ENCODE data around the gene BTG1.

BTG1 gene

DNA sequence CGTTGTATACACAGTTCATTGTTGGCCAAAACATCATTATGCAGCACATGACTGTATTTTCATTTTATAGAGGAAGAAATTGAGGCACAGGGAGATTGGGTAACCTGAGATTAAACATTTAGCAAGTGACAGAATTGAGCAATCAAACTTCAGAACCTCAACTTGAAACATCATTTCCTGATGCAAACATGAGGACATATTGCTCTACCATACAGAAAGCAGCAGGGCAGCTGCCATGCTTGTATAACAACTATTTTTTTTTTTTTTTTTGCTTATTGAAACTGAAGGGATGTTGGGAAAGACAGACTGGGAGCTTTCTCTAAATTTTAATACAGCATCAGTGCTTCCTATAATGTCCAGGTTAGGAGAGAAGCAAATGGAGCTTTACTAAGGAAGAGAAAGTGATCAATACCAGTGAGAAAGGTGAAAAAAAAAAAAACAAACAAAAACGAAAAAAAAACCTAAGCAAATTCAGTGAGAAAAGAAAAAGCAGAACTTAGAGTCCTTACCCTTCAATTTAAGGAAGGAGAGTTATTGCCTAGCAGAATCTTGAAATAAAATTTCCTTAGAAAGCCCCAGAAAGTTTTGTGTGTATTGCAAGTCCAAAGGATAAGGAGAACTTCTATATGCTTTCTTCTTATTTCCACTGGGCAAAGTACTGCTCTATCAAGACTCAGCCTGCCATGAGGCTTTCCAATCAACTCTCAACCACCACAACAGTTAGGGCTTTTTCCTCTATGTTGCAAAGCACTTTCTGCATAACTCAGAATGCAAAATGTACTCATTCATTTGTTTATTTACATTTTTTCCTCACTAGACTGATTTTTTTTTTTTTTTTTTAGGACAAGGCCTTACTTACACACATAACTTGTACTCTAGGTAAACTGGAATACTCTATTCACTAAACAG, 21.6 kb downstream of the BTG1 start:
- no peak overlapping the region for H3K4me3 ChIP-seq (ENCODE audit: low read length)
- TF ChIP-seq, protein P1, sequence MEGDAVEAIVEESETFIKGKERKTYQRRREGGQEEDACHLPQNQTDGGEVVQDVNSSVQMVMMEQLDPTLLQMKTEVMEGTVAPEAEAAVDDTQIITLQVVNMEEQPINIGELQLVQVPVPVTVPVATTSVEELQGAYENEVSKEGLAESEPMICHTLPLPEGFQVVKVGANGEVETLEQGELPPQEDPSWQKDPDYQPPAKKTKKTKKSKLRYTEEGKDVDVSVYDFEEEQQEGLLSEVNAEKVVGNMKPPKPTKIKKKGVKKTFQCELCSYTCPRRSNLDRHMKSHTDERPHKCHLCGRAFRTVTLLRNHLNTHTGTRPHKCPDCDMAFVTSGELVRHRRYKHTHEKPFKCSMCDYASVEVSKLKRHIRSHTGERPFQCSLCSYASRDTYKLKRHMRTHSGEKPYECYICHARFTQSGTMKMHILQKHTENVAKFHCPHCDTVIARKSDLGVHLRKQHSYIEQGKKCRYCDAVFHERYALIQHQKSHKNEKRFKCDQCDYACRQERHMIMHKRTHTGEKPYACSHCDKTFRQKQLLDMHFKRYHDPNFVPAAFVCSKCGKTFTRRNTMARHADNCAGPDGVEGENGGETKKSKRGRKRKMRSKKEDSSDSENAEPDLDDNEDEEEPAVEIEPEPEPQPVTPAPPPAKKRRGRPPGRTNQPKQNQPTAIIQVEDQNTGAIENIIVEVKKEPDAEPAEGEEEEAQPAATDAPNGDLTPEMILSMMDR (conservative IDR thresholded peaks at IDR 0.05; ENCODE audit: low read depth, low read length) = no peak
- DNase-seq (ENCODE audit: low read depth) = no peak

DNA sequence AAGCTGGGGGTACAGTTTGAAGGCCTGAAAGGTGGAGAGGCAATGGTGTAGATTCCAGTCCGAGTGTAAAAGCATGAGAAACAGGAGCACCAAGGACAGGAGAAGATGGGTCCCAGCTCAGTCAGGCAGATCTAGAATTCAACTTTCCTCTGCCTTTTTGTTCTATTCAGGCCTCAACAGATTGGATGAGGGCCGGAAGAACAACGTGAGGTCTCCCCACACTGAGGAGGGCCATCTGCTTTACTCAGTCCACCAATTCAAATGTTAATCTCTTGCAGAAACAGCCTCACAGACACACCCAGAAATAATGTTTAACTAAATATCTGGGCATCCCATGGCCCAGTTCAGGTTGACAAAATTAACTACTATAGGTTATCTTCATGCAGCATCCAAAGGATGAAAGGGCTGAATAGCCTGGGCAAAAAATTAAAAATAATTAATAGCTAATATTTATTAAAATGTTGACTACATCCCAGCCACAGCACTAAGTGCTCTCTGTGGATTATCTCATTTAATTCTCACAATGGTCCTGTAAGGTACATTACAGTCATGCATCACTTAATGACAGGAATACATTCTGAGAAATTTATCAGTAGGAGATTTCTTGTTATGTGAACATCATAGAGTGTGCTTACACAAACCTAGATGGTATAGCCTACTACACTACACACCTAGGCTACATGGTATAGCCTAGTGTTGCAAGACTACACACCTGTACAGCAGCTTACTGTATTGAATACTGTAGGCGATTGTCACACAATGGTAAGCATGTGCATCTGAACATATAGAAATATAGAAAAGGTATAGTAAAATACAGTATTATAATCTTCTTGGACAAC, 22.5 kb downstream of the BTG1 start:
- TF ChIP-seq, protein P1 (conservative IDR thresholded peaks at IDR 0.05; ENCODE audit: low read depth, low read length) = no peak
- no peak for DNase-seq (ENCODE audit: low read depth)
- no peak overlapping the region for H3K4me3 ChIP-seq (ENCODE audit: low read length)

GRCh38 chr12:92121826-92122225, 23.8 kb downstream of the BTG1 start:
- H3K4me3 ChIP-seq (ENCODE audit: low read length) = no peak overlapping the region
- TF ChIP-seq, protein P1 (conservative IDR thresholded peaks at IDR 0.05; ENCODE audit: low read depth, low read length) = no peak

DNA sequence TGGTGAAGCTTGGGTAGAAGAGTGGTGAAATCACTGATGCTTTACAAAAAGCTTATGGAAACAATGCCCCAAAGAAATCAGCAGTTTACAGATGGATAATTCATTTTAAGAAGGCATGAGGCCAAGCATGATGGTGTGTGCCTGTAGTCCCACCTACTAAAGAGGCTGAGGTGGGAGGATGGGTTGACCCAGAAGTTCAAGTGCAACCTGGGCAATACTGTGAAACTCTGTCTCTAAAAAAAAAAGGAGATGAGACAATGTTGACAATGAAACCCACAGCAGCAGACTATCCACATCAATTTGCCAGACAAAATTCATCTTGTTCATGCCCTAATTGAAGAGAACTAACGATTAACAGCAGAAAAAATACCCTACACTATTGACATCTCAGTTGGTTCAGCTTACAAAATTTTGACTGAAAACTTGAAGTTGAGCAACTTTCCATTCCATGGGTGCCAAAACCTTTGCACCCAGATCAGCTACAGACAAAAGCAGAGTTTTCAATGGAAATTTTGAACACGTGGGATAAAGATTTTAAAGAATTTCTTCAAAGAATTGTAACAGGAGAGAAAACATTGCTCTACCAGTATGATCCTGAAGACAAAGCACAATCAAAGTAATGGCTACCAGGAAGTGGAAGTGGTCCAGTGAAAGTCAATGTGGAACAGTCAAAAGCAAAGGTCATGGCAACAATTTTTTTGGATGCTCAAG, 26.7 kb downstream of the BTG1 start:
- no peak for DNase-seq (ENCODE audit: low read depth)
- TF ChIP-seq, protein P1 (conservative IDR thresholded peaks at IDR 0.05; ENCODE audit: low read depth, low read length) = no peak
- H3K4me3 ChIP-seq (ENCODE audit: low read length) = no peak overlapping the region

More at GRCh38 chr12:92121826-92122225, 23.8 kb downstream of the BTG1 start:
- no peak for DNase-seq (ENCODE audit: low read depth)

- no peak for DNase-seq (ENCODE audit: low read depth)
- TF ChIP-seq, protein P1 (conservative IDR thresholded peaks at IDR 0.05; ENCODE audit: low read depth, low read length) = no peak
- H3K4me3 ChIP-seq (ENCODE audit: low read length) = no peak overlapping the region
Measured at GRCh38 chr12:92114834-92115233, 30.8 kb downstream of the BTG1 start.

- TF ChIP-seq, protein P1 (conservative IDR thresholded peaks at IDR 0.05; ENCODE audit: low read depth, low read length) = no peak
- no peak overlapping the region for H3K4me3 ChIP-seq (ENCODE audit: low read length)
- DNase-seq (ENCODE audit: low read depth) = no peak
Measured at GRCh38 chr12:92111256-92111655, 34.4 kb downstream of the BTG1 start.
